NCI-H2029 (cell line): ENCODE measurements around the gene NFIB.

Experiments used
- DNase-seq: peaks from one replicate; lab custom pipeline; 2025; lab: John Stamatoyannopoulos, UW

NFIB gene

GRCh38 chr9:14344941-14345353, 31.0 kb upstream of the NFIB start:
- no peak for DNase-seq

- DNase-seq, result peak; percentile 26
Observed at GRCh38 chr9:14344053-14344524, 30.1 kb upstream of the NFIB start.

GRCh38 chr9:14343261-14344031, 29.5 kb upstream of the NFIB start:
- no peak for DNase-seq

GRCh38 chr9:14342736-14343135, 28.8 kb upstream of the NFIB start:
- DNase-seq, result no peak

- DNase-seq, result no peak
Observed at GRCh38 chr9:14341437-14342122, 27.6 kb upstream of the NFIB start.

- DNase-seq, result no peak
Observed at GRCh38 chr9:14340994-14341393, 27.1 kb upstream of the NFIB start.

- DNase-seq, result no peak
Observed at GRCh38 chr9:14340219-14340873, 26.4 kb upstream of the NFIB start.

GRCh38 chr9:14339746-14340145, 25.8 kb upstream of the NFIB start:
- DNase-seq, result no peak

GRCh38 chr9:14337615-14338014, 23.7 kb upstream of the NFIB start:
- no peak for DNase-seq

- no peak for DNase-seq
Observed at GRCh38 chr9:14336244-14336643, 22.3 kb upstream of the NFIB start.

- DNase-seq, result no peak
Observed at GRCh38 chr9:14331120-14331519, 17.2 kb upstream of the NFIB start.

GRCh38 chr9:14327036-14327435, 13.1 kb upstream of the NFIB start:
- DNase-seq, result no peak

GRCh38 chr9:14326264-14326826, 12.4 kb upstream of the NFIB start:
- DNase-seq, result peak; percentile 93

- no peak for DNase-seq
Observed at GRCh38 chr9:14325147-14325546, 11.2 kb upstream of the NFIB start.

- DNase-seq, result no peak
Observed at GRCh38 chr9:14323985-14324650, 10.2 kb upstream of the NFIB start.

GRCh38 chr9:14323083-14323971, 9.4 kb upstream of the NFIB start:
- DNase-seq, result peak; percentile 59

- peak; percentile 77 for DNase-seq
Observed at GRCh38 chr9:14322211-14323082, 8.5 kb upstream of the NFIB start.

- no peak for DNase-seq
Observed at GRCh38 chr9:14321517-14322130, 7.7 kb upstream of the NFIB start.
